SU-DHL-6 (cell line): ENCODE results near the gene ZNF280A.

ENCODE experiments used
- H2AFZ ChIP-seq: fragments of 200-600 bp; sonication (generic); 2 replicates; pipeline ENCODE4 v1.6.1; 2014; ENCODE audit warnings: low read depth, mild to moderate bottlenecking, moderate library complexity, mixed read lengths, antibody characterized with exemption, low read length; ENCODE audit not compliant: severe bottlenecking
- H3F3A ChIP-seq: fragments of 200-600 bp; shearing (Covaris generic); 2 replicates; pipeline ENCODE4 v1.6.0; 2016; ENCODE audit warnings: antibody characterized with exemption, mild to moderate bottlenecking; ENCODE audit not compliant: insufficient read depth
- H3K27ac ChIP-seq: fragments of 200-600 bp; sonication (generic); 2 replicates; pipeline ENCODE4 v1.5.1; 2016; ENCODE audit warnings: low read depth, mild to moderate bottlenecking, low read length, moderate library complexity, mixed read lengths
- H3K27me3 ChIP-seq: fragments of 200-600 bp; sonication (generic), shearing (Covaris generic); 2 replicates; pipeline ENCODE4 v1.6.0; 2014; ENCODE audit warnings: mild to moderate bottlenecking, low read length
- H3K36me3 ChIP-seq: fragments of 200-600 bp; sonication (generic); 2 replicates; pipeline ENCODE4 v1.6.1; 2014; ENCODE audit warnings: mild to moderate bottlenecking, low read length, mixed read lengths
- H3K4me2 ChIP-seq: fragments of 300-600, 200-600 bp; shearing (Covaris generic), sonication (generic); 2 replicates; pipeline ENCODE4 v1.6.0; 2014; ENCODE audit warnings: low read length, low read depth, mild to moderate bottlenecking; ENCODE audit not compliant: poor library complexity, severe bottlenecking
- H3K4me3 ChIP-seq: fragments of 200-600 bp; sonication (generic); 2 replicates; pipeline ENCODE4 v1.5.1; 2014; ENCODE audit warnings: antibody characterized with exemption, low read length, mild to moderate bottlenecking, mixed read lengths; ENCODE audit not compliant: insufficient read depth, poor library complexity, severe bottlenecking
- H3K79me2 ChIP-seq: fragments of 200-600 bp; sonication (generic); 2 replicates; pipeline ENCODE4 v1.6.1; 2014; ENCODE audit warnings: mild to moderate bottlenecking, low read length, moderate library complexity; ENCODE audit not compliant: insufficient read depth
- H3K9ac ChIP-seq: fragments of 200-600 bp; sonication (generic); 2 replicates; pipeline ENCODE4 v1.7.0; 2014; ENCODE audit warnings: mild to moderate bottlenecking, low read length
- H3K9me2 ChIP-seq: fragments of 200-600 bp; sonication (generic); replicated peaks from 2 replicates; pipeline ENCODE4 v1.6.1; 2014; ENCODE audit warnings: low read length; ENCODE audit not compliant: insufficient read depth
- H3K9me3 ChIP-seq: fragments of 200-600 bp; sonication (generic); 2 replicates; pipeline ENCODE4 v1.6.1; 2014; ENCODE audit warnings: low read length, mixed read lengths; ENCODE audit not compliant: insufficient read depth
- H4K20me1 ChIP-seq: fragments of 200-600 bp; sonication (generic); 2 replicates; pipeline ENCODE4 v1.6.1; 2014; ENCODE audit warnings: low read depth, mild to moderate bottlenecking, antibody characterized with exemption, low read length, moderate library complexity, mixed read lengths
- CTCF ChIP-seq: fragments of 200-600 bp; sonication (generic); IDR thresholded peaks from one replicate; pipeline ENCODE4 v1.5.1; 2017; ENCODE audit warnings: antibody characterized with exemption, mild to moderate bottlenecking, low read length, moderate library complexity; ENCODE audit not compliant: insufficient read depth, poor library complexity, severe bottlenecking
- EZH2phosphoT487 ChIP-seq: fragments of 200-600 bp; sonication (generic), shearing (Covaris generic); conservative IDR thresholded peaks from 2 replicates; pipeline ENCODE4 v1.6.1; 2018; ENCODE audit warnings: mild to moderate bottlenecking, antibody characterized with exemption, low read length, moderate library complexity, mixed read lengths

Gene ZNF280A

DNA sequence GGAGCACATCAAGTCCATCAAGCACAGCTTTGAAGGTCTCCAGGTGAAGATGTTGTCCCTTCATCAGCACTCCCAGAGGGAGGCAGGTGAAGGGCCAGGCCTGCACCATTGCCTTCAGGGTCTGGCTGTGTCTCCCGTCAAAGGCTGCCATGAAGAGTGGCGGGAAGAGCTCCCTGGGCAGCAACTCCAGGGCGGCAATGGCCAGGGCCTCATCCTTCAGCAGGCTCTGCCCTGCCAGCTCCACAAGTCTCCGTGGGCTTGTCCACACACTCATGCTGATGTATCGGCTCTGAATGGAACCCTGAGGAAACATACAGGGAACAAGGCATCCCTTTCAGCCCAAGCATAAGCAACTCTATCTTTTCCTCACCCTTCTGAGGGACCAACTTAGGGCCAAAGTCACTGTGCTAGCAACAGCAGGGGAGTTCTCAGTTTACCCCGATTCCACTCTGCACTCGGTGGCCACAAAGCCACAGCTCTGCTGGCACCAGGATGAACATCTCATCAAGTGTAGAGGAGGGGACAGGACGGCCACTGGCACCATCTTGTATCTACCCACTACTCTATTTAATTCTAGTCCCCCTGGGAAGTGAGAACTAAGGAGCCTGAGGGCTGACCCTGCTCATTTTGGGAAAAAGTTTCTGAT is 30.8 kb upstream of the ZNF280A start:
- TF ChIP-seq EZH2phosphoT487 (no peak), CTCF (no peak)
- Histone ChIP-seq H3K9me2 (no peaks in the 10 kb centered on the region), H3K4me2 (no peak overlapping the region), H2AFZ (no peak overlapping the region), H3K4me3 (no peak overlapping the region), H4K20me1 (no peaks in the 10 kb centered on the region), H3K36me3 (no peaks in the 10 kb centered on the region), H3K27ac (no peak overlapping the region), H3F3A (no peaks in the 10 kb centered on the region), H3K9me3 (no peaks in the 10 kb centered on the region), H3K9ac (no peak overlapping the region), H3K79me2 (no peaks in the 10 kb centered on the region), H3K27me3 (no peaks in the 10 kb centered on the region)

DNA sequence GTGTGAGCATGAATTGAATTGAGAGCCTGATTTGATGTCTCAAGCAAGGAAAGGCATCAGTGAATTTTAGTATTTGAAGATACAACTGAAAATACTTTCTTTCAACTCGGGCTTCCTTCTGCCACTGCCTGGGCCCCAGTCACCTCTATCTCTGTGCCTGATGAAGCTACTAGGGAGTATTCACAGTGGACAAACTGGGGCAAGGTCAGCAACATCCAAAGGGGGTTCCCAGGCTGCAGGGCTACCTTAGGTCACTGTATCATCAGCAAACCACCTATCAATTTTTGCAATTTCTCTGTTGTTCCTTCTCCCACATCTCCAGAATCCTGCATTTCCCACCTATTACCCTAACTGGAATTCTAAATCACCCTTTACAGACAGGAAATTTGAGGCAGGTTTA is 28.8 kb upstream of the ZNF280A start:
- H3K9me3 ChIP-seq: no peaks in the 10 kb centered on the region
- no peaks in the 10 kb centered on the region for H3K27me3 ChIP-seq
- H3K36me3 ChIP-seq: no peaks in the 10 kb centered on the region
- H3K4me3 ChIP-seq: no peak overlapping the region
- no peak overlapping the region for H3K9ac ChIP-seq
- TF ChIP-seq EZH2phosphoT487: no peak
- TF ChIP-seq CTCF: no peak
- H2AFZ ChIP-seq: no peak overlapping the region
- no peaks in the 10 kb centered on the region for H3K79me2 ChIP-seq
- H3K27ac ChIP-seq: no peak overlapping the region
- no peaks in the 10 kb centered on the region for H3F3A ChIP-seq
- H3K9me2 ChIP-seq: no peaks in the 10 kb centered on the region
- no peak overlapping the region for H3K4me2 ChIP-seq
- H4K20me1 ChIP-seq: no peaks in the 10 kb centered on the region

- Histone ChIP-seq H3K27me3 (no peaks in the 10 kb centered on the region), H2AFZ (no peak overlapping the region), H3K9ac (no peak overlapping the region), H3K4me2 (no peak overlapping the region), H3K79me2 (no peaks in the 10 kb centered on the region), H4K20me1 (no peaks in the 10 kb centered on the region), H3K36me3 (no peaks in the 10 kb centered on the region), H3K9me2 (no peaks in the 10 kb centered on the region), H3K4me3 (no peak overlapping the region), H3K27ac (no peak overlapping the region), H3K9me3 (no peaks in the 10 kb centered on the region), H3F3A (no peaks in the 10 kb centered on the region)
- TF ChIP-seq EZH2phosphoT487: no peak
Observed at GRCh38 chr22:22548317-22548716, 28.2 kb upstream of the ZNF280A start.

GRCh38 chr22:22547692-22548300 is 27.7 kb upstream of the ZNF280A start:
- H3K4me3 ChIP-seq: no peak overlapping the region
- no peak for TF ChIP-seq EZH2phosphoT487
- H4K20me1 ChIP-seq: no peaks in the 10 kb centered on the region
- no peak overlapping the region for H3K4me2 ChIP-seq
- H3K27ac ChIP-seq: no peak overlapping the region
- H2AFZ ChIP-seq: no peak overlapping the region
- no peak overlapping the region for H3K9ac ChIP-seq
- H3K79me2 ChIP-seq: no peaks in the 10 kb centered on the region
- no peaks in the 10 kb centered on the region for H3K27me3 ChIP-seq
- H3K9me3 ChIP-seq: no peaks in the 10 kb centered on the region
- no peaks in the 10 kb centered on the region for H3K9me2 ChIP-seq
- no peaks in the 10 kb centered on the region for H3F3A ChIP-seq
- no peaks in the 10 kb centered on the region for H3K36me3 ChIP-seq
